HepG2 (cell line): ENCODE results near the gene LIN28B. TPM values are rescaled to one million over a fixed set of nuclear protein-coding genes. Genes with fewer than 3 reads are reported as not detected.

Experiments
- BRCA1 ChIP-seq: sonication (generic); formaldehyde crosslinking; IDR thresholded peaks from 2 replicates; pipeline ENCODE4 v1.4.0; 2020; ENCODE audit warnings: missing genetic modification reagents
- CBFB ChIP-seq: sonication (generic); formaldehyde crosslinking; IDR thresholded peaks from 2 replicates; pipeline ENCODE4 v1.4.0; 2020; ENCODE audit warnings: missing genetic modification reagents
- GZF1 ChIP-seq: sonication (generic); formaldehyde crosslinking; IDR thresholded peaks from 2 replicates; pipeline ENCODE4 v1.5.1; 2020; ENCODE audit warnings: mild to moderate bottlenecking, missing genetic modification reagents
- IRF9 ChIP-seq: sonication (generic); formaldehyde crosslinking; IDR thresholded peaks from 2 replicates; pipeline ENCODE4 v1.8.0; 2022; ENCODE audit warnings: missing genetic modification reagents, mild to moderate bottlenecking, borderline replicate concordance
- KMT2A ChIP-seq: sonication (generic); formaldehyde crosslinking; IDR thresholded peaks from 2 replicates; pipeline ENCODE4 v1.4.0; 2020; ENCODE audit warnings: missing genetic modification reagents
- MED1 ChIP-seq: sonication (generic); formaldehyde crosslinking; IDR thresholded peaks from 2 replicates; pipeline ENCODE4 v1.4.0; 2020; ENCODE audit warnings: missing genetic modification reagents
- NFYC ChIP-seq: IDR thresholded peaks from 2 replicates; pipeline ENCODE4 v1.6.1; 2016; ENCODE audit warnings: missing genetic modification reagents, missing compliant biosample characterization
- PCBP1 ChIP-seq: fragments of 200-400 bp; formaldehyde crosslinking; IDR thresholded peaks from 2 replicates; pipeline ENCODE4 v1.6.1; 2017; ENCODE audit warnings: mild to moderate bottlenecking, low read depth, low read length, borderline replicate concordance
- PHF5A ChIP-seq: IDR thresholded peaks from one replicate; pipeline ENCODE4 v1.6.1; 2018; ENCODE audit warnings: low read depth, missing genetic modification reagents; ENCODE audit not compliant: unreplicated experiment
- RARA ChIP-seq: IDR thresholded peaks from 2 replicates; pipeline ENCODE4 v1.6.1; 2016; ENCODE audit warnings: missing genetic modification reagents, missing compliant biosample characterization
- RFX3 ChIP-seq: IDR thresholded peaks from 2 replicates; pipeline ENCODE4 v1.6.1; 2016; ENCODE audit warnings: missing biosample characterization, missing genetic modification reagents
- RFXANK ChIP-seq: IDR thresholded peaks from 2 replicates; pipeline ENCODE4 v1.6.1; 2016
- SALL1 ChIP-seq: sonication (generic); formaldehyde crosslinking; IDR thresholded peaks from 2 replicates; pipeline ENCODE4 v1.8.0; 2022; ENCODE audit warnings: mild to moderate bottlenecking, missing genetic modification reagents
- SOX13 ChIP-seq, 3 experiments: fragments of 450-650 bp in 1 of 3; sonication (generic) in 1 of 3; formaldehyde crosslinking in 1 of 3; IDR thresholded peaks in 2 of 3; conservative IDR thresholded peaks in 1 of 3; 2 replicates each; pipeline versions ENCODE4 v1.5.0 to v1.6.1; 2016 to 2020; ENCODE audit warnings: antibody characterized with exemption in 1 of 3, mild to moderate bottlenecking in 1 of 3, missing compliant biosample characterization in 1 of 3, missing genetic modification reagents in 1 of 3, moderate library complexity in 1 of 3
- STAG1 ChIP-seq: sonication (generic); formaldehyde crosslinking; IDR thresholded peaks from 2 replicates; pipeline ENCODE4 v1.4.0; 2020; ENCODE audit warnings: missing genetic modification reagents
- ZIK1 ChIP-seq: sonication (generic); formaldehyde crosslinking; IDR thresholded peaks from 2 replicates; pipeline ENCODE4 v1.5.0; 2020; ENCODE audit warnings: mild to moderate bottlenecking, low read depth, missing genetic modification reagents, borderline replicate concordance
- ZNF136 ChIP-seq: sonication (generic); formaldehyde crosslinking; IDR thresholded peaks from 2 replicates; pipeline ENCODE4 v1.8.1; 2022; ENCODE audit warnings: low read depth, mild to moderate bottlenecking, moderate library complexity, missing genetic modification reagents
- ZNF3 ChIP-seq: IDR thresholded peaks from 2 replicates; pipeline ENCODE4 v1.7.0; 2017; ENCODE audit warnings: inconsistent platforms
- ZNF546 ChIP-seq: sonication (generic); formaldehyde crosslinking; conservative IDR thresholded peaks from 2 replicates; pipeline ENCODE4 v1.8.1; 2023; ENCODE audit warnings: mild to moderate bottlenecking, missing genetic modification reagents
- ZNF614 ChIP-seq: IDR thresholded peaks from 2 replicates; pipeline ENCODE4 v1.6.1; 2018; ENCODE audit warnings: missing biosample characterization, missing genetic modification reagents, inconsistent platforms, borderline replicate concordance
- polyA plus RNA-seq, 8 experiments: library from polyadenylated mRNA; depleted of rRNA in 3 of 8; stranded (reverse) in 7 of 8; unstranded in 1 of 8; fragments of >200 nt; fragmentation: Illumina TruSeq in 4 of 8; extraction: Trizol in 4 of 8; gene quantifications; 2 replicates each; pipeline versions ENCODE4 v1.2.1 to v1.2.3, GENCODE V29; 2011 to 2016; ENCODE audit warnings: low read depth in 4 of 8, missing spikeins in 1 of 8, mixed read lengths in 1 of 8; ENCODE audit not compliant: insufficient read depth in 1 of 8
- total RNA-seq, 5 experiments: library from RNA; depleted of rRNA; stranded (reverse); fragments of >200 nt; fragmentation: Illumina TruSeq; extraction: Trizol; gene quantifications; 2 replicates each; pipeline ENCODE4 v1.2.3, GENCODE V29; 2016; ENCODE audit warnings: low read depth in 1 of 5
- TF ChIP-seq, protein P1 (sequence below): IDR thresholded peaks from 2 replicates; pipeline ENCODE4 v1.6.1; 2016; ENCODE audit warnings: mild to moderate bottlenecking
- TF ChIP-seq, protein P2 (sequence below): sonication (generic); formaldehyde crosslinking; conservative IDR thresholded peaks from 2 replicates; pipeline ENCODE4 v1.4.0; 2020; ENCODE audit warnings: mild to moderate bottlenecking, missing genetic modification reagents, moderate library complexity
- TF ChIP-seq, protein P3 (sequence below): sonication (generic); formaldehyde crosslinking; IDR thresholded peaks from 2 replicates; pipeline ENCODE4 v1.8.0; 2022; ENCODE audit warnings: missing genetic modification reagents, low read depth, mild to moderate bottlenecking, borderline replicate concordance
- TF ChIP-seq, protein P4 (sequence below): sonication (generic); IDR thresholded peaks from 2 replicates; pipeline ENCODE4 v1.6.1; 2016; ENCODE audit warnings: low read depth, borderline replicate concordance

LIN28B gene
- total and polyA plus RNA-seq, 2 of the 13 experiments (the other 11 are each of a cell fraction or from before 2014, with no cell fraction given), result 14.5 to 56.8 TPM

DNA sequence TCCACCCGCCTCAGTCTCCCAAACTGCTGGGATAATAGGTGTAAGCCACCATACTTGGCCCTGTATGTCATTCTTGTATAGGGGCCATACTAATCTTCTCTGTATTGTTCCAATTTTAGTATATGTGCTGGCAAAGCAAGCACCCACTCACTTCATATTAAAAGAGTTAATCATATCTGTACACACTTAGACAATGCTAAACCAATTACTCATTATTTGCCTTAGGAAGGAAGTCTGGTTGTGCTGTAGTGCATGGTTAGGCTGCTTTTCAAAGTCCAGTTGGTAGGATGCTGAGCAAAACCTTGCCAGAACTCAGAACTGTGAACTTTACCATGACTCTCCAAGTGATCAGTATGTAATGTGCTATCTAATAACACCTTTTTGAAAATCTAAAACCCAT is 88.6 kb downstream of the LIN28B start (continued):
- TF ChIP-seq CBFB (CRISPR knock-in tag), result no peak
- TF ChIP-seq KMT2A, result no peak
- TF ChIP-seq, protein P1, sequence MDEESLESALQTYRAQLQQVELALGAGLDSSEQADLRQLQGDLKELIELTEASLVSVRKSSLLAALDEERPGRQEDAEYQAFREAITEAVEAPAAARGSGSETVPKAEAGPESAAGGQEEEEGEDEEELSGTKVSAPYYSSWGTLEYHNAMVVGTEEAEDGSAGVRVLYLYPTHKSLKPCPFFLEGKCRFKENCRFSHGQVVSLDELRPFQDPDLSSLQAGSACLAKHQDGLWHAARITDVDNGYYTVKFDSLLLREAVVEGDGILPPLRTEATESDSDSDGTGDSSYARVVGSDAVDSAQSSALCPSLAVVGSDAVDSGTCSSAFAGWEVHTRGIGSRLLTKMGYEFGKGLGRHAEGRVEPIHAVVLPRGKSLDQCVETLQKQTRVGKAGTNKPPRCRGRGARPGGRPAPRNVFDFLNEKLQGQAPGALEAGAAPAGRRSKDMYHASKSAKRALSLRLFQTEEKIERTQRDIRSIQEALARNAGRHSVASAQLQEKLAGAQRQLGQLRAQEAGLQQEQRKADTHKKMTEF (CRISPR knock-in tag), result 0 out of 2 replicates have a peak, but pooled peaks have one; percentile 32
- TF ChIP-seq GZF1 (CRISPR knock-in tag), result no peak
- peak; percentile 14; the same call in 1 of the 2 replicates for TF ChIP-seq SALL1 (CRISPR knock-in tag)
- TF ChIP-seq RFXANK, result no peak
- no peak for TF ChIP-seq ZNF546 (CRISPR knock-in tag)
- no peak for TF ChIP-seq ZIK1
- TF ChIP-seq, protein P2, sequence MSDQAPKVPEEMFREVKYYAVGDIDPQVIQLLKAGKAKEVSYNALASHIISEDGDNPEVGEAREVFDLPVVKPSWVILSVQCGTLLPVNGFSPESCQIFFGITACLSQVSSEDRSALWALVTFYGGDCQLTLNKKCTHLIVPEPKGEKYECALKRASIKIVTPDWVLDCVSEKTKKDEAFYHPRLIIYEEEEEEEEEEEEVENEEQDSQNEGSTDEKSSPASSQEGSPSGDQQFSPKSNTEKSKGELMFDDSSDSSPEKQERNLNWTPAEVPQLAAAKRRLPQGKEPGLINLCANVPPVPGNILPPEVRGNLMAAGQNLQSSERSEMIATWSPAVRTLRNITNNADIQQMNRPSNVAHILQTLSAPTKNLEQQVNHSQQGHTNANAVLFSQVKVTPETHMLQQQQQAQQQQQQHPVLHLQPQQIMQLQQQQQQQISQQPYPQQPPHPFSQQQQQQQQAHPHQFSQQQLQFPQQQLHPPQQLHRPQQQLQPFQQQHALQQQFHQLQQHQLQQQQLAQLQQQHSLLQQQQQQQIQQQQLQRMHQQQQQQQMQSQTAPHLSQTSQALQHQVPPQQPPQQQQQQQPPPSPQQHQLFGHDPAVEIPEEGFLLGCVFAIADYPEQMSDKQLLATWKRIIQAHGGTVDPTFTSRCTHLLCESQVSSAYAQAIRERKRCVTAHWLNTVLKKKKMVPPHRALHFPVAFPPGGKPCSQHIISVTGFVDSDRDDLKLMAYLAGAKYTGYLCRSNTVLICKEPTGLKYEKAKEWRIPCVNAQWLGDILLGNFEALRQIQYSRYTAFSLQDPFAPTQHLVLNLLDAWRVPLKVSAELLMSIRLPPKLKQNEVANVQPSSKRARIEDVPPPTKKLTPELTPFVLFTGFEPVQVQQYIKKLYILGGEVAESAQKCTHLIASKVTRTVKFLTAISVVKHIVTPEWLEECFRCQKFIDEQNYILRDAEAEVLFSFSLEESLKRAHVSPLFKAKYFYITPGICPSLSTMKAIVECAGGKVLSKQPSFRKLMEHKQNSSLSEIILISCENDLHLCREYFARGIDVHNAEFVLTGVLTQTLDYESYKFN (CRISPR knock-in tag), result peak; percentile 74
- TF ChIP-seq RARA (CRISPR knock-in tag), result peak; percentile 50; the same call in 1 of the 2 replicates
- TF ChIP-seq STAG1 (CRISPR knock-in tag), result no peak
- no peak for TF ChIP-seq RFX3 (CRISPR knock-in tag)
- no peak for TF ChIP-seq ZNF3 (CRISPR knock-in tag)
- peak; percentile 73 for TF ChIP-seq SOX13 (IDR thresholded peaks at IDR 0.05)
- peak in 1 of 2 experiments; percentile 90; a peak in 2 of 4 replicates for TF ChIP-seq SOX13 (CRISPR knock-in tag; conservative IDR thresholded peaks at IDR 0.05 in 1 of 2, IDR thresholded peaks at IDR 0.05 in 1 of 2)
- no peak for TF ChIP-seq PCBP1
- 0 out of 2 replicates have a peak, but pooled peaks have one; percentile 16 for TF ChIP-seq ZNF614 (CRISPR knock-in tag)
- TF ChIP-seq ZNF136 (CRISPR knock-in tag), result no peak
- no peak for TF ChIP-seq PHF5A (CRISPR knock-in tag)
- TF ChIP-seq NFYC, result no peak
- TF ChIP-seq, protein P3, sequence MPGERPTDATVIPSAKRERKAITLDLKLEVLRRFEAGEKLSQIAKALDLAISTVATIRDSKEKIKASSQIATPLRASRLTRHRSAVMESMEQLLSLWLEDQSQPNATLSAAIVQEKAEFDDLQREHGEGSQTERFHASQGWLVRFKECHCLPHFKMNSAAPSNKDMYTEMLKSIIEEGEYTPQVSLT (CRISPR knock-in tag), result no peak
- TF ChIP-seq BRCA1, result no peak
- TF ChIP-seq MED1 (CRISPR knock-in tag), result peak; percentile 56
- TF ChIP-seq, protein P4, sequence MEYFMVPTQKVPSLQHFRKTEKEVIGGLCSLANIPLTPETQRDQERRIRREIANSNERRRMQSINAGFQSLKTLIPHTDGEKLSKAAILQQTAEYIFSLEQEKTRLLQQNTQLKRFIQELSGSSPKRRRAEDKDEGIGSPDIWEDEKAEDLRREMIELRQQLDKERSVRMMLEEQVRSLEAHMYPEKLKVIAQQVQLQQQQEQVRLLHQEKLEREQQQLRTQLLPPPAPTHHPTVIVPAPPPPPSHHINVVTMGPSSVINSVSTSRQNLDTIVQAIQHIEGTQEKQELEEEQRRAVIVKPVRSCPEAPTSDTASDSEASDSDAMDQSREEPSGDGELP, result no peak
- TF ChIP-seq IRF9, result no peak
